A673 (cell line): ENCODE results near the gene DDX39B.
A peak's percentile ranks its signal among the peaks of the same experiment; 100 is the strongest.

Experiments
- CTCF ChIP-seq: fragments of 300-800, 200-600 bp; sonication (generic); conservative IDR thresholded peaks from 2 replicates; pipeline ENCODE4 v1.5.1; 2017; ENCODE audit warnings: low read depth, mild to moderate bottlenecking, antibody characterized with exemption, low read length, moderate library complexity, mixed read lengths
- EZH2 ChIP-seq: fragments of 200-600 bp; sonication (generic); IDR thresholded peaks from 2 replicates; pipeline ENCODE4 v1.6.1; 2017; ENCODE audit warnings: borderline replicate concordance, low read depth, mild to moderate bottlenecking, mixed read lengths, antibody characterized with exemption, low read length; ENCODE audit not compliant: poor library complexity, severe bottlenecking

- peak; percentile 95 for TF ChIP-seq CTCF
- no peak for TF ChIP-seq EZH2
Measured at GRCh38 chr6:31580807-31581433, 39.1 kb upstream of the DDX39B start.
